SIG-M5 treated with dmso at 0.1 percent for 504 hours (cell line): ENCODE data around the gene ZNF680.
A peak's percentile ranks its signal among the peaks of the same experiment; 100 is the strongest.
"Not testable (repeated sequence)": the region's sequence is repeated elsewhere in the genome, so short reads cannot be mapped to it uniquely, and the experiment has no call there.

Experiments used
- DNase-seq: peaks from one replicate; lab custom pipeline; 2025; ENCODE audit not compliant: unreplicated experiment; lab: John Stamatoyannopoulos, UW

ZNF680 gene

DNA sequence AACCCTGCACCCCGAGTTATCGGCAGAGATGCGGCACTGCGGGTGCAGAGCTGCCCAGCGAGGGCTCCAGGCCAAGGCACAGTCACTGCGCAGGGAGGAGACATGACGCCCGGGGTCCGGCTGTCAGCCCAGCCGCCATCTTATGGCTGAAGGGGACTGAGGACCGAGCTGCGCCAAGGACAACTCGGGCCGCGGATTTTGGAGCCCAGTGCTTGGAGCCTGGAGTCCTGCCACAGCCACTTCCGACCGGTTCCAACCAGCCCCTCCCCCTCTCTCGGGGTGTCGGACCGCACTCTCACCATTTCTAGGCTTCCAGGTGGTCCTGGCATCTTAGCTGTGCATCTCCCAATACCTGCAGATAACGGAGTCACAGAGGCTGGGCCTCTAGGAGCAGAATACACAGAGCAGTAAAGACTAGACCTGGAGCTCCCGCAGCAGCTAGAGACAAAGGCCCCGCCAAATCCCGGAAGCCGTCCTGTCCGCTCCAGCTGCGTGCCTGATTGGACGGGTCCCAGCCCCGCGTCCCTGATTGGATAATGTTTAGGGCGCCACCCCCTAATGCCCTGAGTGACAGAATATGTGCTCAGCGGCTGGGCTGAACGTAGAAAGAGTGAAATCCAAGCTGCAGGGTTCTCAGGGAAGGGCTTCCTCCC is at the start of gene ZNF680:
Gene ZNF680, minus strand, starts transcription at position 446 of the 653 bp plus-strand sequence. Its CDS starts 117 bp downstream, at position 329.
- DNase-seq: peak; percentile 83

DNA sequence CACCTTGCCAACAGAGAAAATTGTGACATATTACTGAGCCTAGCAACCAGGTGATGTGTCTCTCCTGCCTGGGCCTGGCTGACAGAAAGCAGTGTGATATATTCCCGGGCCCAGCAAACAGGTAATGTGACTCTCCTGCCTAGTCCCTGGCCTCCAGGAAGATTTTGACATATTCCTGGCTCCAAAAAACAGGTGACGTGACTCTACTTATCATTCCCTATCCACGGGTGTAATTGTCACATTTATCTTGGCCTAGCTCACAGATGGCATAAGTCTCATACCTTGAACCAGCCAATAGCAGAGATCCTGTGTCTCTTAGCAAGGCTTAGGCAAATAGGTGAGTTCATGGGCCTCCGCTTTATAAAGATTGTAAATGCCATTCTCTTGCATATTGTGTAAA is 49.6 kb upstream of the ZNF680 start:
- DNase-seq: no peak

DNA sequence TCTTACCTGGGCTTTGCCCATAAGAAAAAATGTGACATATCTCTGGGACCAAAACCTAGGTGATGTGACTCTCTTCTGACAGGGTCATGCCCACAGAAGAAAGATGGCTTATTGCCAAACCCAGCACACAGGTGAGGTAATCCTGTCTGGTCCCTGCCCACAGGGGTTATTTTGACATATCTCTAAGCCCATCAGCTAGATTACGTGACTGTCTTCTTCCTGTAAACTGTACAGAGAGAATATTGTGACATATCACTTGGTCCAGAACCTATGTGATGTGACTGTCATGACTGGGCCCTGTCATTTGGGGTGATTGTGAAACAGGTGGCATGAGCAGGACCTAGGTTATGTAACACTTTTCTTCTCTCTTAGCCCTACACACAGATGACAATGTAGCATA is 48.8 kb upstream of the ZNF680 start:
- no peak for DNase-seq

DNA sequence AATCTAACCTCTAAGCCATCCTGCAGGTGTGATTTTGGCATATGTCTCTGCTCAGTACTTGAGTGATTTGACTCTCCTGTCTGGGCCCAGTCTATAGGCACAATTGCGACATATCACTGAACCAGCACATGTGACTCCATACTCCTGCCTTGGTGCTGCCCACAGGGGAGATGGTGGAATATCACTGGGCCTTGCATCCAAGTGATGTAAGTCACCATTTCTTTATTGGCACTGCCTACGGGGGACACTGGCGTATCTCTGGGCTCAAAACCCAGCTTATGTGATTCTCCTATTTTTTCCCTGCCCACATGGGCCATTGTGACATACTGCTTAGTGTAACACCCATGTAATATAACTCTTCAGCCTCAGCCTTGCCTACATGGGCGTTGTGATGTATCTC is 48.1 kb upstream of the ZNF680 start:
- DNase-seq: no peak

DNA sequence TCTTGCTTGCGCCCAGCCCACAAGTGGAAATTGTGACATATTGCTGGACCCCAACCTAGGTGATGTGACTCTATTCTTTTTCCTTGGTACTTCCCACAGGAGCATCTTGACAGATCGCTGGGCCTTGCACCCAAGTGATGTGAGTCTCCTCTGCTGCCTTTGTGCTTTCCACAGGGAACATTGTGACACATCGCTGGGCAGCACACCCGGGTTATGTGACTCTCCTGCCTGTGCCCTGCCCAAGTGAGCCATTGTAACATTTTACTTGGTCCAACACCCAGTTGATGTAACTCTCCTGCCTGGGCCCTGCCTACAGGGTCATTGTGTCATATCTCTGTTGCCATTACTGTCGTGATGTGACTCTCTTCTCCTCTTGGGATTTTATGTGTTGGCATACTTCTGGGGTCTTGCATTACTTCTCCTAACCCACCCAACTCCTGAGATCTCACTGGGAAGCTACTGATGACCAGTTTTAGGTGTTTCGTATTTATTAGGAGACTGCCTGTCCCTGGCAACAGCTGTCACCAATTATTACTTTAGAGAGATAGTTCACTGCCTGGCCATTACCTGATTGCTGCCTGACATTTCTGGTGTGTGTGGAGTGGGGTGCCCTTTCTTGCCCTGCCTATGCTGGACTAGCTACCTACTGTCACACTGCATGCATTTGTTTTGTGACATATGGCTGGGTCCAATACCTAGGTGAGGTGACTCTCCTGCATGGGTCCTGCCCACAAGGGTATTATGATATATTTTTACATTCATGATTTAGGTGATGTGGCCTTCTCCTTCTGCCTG is 45.4 kb upstream of the ZNF680 start:
- no peak for DNase-seq

DNA sequence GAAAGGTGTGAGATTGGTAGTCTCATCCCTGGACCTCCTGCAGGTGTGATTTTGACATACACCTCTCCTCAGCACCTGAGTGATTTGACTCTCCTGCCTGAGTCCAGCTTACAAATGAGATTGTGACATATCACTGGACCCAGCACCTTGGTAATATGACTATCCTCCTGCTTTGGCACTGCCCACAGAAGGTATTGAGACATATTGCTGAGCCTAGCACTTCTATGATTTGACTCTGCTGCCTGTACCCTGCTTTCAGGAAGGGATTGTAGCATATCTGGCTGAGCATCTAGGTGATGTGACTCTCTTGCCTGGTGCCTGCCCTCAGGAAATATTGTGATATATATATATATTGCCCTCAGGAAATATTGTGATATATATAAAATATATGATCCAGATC is 43.5 kb upstream of the ZNF680 start:
- no peak for DNase-seq

DNA sequence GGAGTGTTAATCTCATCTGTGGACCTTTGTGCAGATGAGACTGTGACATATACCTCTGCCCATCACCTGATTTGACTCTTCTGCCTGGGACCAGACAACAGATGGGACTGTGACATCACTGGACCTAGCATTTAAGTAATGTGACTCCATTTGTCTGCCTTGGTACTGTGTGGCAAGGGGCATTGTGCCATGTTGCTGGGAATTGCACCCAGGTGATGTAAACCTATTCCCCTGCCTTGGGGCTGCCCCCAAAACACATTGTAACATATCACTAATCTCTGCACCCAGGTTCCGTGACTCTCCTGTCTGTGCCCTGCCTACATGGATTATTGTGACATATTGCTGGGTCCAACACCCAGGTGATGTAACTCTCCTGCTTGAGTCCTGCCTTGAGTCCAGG is 40.4 kb upstream of the ZNF680 start:
- no peak for DNase-seq

DNA sequence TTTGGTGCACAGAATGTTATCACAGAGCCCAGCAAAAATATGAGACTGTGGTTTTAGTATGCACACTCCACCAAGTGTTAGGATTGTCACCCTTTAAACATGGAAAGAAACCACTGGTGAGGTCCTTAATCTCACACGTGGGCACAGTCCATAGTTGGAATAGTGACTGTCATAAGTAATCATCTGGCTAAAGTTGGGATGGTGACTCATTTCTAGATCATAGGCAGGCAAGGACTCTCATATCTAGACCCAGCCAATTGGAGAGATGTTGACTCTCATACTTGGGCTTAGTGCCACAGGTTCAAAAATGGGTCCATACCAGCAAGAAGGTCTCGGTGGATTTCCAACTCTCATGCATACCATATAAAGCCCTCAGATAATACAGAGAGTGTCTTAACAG is 39.6 kb upstream of the ZNF680 start:
- no peak for DNase-seq

DNA sequence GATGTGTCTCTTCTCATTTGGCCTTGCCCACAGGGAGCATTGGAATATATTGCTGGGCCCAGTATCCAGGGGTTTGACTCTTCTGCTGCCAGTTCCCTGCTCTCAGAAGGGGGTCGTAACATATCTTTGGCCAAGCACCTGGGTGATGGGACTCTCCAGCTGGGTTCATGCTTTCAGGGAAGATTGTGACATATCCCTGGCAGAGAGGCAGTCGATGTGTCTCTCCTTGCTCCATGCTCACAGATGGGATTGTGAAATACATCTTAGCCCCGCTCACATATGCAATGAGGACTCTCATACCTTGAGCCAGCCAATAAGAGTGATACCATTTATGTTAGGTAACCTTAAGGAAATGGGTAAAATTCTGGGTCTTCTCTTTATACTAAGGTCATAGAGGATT is 39.2 kb upstream of the ZNF680 start:
- no peak for DNase-seq

DNA sequence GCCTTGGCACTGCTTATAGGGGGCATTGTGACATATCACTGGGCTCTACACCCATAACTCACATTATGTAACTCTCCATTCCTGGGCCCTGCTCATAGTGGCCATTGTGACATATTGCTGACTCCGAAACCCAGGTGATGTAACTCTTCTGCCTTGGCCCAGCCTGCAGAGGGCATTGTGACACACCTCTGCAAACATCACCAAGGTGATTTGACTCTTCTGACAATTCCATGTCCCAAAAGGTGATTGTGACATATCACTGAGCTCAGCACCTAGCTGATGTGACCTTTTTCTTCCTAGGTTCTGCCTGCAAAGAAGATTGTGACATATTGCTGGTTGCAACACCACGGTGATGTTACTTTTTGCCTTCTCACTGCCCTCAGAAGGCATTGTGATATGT is 36.5 kb upstream of the ZNF680 start:
- DNase-seq: peak; percentile 8

DNA sequence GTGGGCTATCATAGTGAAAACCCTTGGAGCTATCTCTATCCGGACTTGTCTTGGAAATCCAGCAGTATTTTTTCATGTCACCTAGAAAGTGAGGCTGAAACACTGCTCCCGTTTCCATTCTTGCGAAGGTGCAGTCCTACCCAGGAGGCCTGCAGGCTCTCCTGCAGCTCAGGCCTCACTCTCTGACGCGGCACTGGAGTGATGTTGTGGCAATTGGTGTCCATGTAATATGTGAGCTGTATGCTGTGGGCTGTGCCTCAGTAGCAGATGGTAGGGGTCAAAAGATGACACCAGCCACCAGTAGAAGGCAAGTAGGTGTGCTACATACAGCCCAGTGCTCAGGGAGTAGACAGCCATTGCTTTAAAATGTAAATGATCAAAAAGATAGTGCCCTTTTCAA is 28.1 kb upstream of the ZNF680 start:
- DNase-seq: no peak

DNA sequence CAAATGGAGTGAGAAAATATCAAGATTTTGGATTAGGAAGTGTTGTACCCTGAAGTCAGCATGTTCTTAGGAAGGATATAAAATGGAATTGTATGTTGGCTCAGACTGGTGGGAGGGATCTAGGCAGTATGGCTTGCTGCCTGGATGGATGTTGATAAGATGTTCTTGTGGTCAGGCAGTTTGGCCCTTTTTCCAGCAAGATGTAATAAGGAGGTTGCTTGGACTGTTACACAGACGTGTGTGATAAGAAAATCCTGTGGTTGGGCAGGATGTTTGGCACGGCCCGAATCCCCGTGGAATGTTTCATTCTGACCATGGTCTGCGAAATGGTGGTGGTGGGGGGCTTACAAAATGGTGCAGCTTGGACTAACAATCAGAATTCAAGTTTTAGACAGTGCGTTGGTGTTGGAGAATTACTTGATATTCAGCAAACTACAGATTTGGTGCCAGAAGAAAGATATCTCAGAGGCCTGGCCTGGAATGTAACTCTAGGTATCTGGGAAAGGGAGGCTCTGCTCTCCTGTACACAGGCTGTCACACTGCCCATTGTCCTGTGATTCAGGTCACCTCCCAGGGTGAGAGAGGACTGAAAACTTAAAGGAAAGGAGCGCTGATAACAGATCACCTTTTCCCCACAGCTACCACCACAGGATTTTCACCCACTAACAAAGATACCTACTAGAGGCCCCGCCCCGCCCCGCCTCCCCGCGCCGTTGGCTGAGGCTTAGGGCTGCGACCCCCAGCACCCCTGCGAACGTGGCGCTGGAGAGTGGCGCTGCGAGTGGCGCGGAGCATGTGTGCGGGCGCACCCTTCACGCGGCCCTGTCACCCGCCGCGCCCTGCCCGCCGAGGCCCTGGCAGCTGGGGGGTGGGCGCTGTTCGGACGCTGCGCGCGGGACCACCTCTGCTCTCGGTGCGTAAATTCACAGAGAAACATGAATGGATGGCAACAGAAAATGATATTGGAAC is 19.3 kb upstream of the ZNF680 start:
- no peak for DNase-seq

DNA sequence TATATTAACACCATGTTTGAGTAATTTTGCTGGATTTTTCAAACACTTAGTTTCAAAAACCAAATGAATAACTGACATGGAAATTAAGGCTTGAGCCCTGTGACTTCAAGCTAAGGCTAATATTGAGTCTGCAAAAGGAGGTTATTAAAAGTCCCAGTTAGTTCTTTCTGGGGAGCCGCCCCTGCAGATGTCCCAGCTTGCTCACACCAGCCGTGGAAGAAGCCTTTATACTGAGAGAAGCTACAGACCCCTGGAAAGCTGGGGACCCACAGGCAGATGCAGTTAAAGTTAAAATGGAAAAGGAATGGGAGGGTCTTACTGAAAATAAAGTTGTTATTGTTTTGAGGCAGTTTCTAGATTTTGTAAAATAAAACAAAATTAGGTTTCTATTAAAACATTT is 18.5 kb upstream of the ZNF680 start:
- DNase-seq: no peak

DNA sequence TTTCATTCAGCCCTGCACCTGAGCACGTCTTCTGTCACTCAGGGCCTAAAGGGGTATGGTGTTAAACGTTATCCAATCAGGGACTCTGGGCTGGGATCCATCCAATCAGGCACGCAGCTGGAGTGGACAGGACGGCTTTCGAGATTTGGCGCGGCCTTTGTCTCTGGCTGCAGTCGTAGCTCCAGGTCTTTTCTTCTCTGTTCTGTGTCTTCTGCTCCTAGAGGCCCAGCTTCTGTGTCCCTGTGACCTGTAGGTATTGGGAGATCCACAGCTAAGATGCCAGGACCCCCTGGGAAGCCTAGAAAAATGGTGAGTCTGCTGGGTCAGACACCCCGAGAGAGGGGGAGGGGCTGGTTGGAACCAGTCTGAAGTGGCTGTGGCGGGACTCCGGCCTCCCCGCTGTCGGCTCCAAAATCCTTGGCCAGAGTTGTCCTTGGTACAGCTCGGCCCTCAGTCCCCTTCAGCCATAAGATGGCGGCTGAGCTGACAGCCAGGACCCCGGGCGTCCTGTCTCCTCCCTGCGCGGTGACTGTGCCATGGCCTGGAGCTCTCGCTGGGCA is 11.7 kb upstream of the ZNF680 start:
- no peak for DNase-seq

DNA sequence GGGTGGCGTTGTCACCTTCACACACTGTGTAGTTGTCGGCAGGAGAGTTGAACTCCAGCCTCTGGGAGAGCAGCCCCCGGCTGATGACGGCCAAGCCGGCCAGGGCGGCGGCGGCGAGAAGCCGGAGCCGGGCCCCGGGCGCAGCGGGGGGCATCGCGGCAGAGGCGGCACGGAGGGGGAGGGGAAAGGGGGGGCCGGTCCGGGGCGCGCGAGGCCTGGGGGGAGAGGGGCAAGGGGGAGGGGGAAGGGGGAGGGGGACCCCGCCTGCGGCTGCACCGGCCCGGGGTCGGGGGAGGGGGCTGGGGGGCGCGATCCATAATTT is 7.4 kb upstream of the ZNF680 start:
- not testable (repeated sequence) for DNase-seq

DNA sequence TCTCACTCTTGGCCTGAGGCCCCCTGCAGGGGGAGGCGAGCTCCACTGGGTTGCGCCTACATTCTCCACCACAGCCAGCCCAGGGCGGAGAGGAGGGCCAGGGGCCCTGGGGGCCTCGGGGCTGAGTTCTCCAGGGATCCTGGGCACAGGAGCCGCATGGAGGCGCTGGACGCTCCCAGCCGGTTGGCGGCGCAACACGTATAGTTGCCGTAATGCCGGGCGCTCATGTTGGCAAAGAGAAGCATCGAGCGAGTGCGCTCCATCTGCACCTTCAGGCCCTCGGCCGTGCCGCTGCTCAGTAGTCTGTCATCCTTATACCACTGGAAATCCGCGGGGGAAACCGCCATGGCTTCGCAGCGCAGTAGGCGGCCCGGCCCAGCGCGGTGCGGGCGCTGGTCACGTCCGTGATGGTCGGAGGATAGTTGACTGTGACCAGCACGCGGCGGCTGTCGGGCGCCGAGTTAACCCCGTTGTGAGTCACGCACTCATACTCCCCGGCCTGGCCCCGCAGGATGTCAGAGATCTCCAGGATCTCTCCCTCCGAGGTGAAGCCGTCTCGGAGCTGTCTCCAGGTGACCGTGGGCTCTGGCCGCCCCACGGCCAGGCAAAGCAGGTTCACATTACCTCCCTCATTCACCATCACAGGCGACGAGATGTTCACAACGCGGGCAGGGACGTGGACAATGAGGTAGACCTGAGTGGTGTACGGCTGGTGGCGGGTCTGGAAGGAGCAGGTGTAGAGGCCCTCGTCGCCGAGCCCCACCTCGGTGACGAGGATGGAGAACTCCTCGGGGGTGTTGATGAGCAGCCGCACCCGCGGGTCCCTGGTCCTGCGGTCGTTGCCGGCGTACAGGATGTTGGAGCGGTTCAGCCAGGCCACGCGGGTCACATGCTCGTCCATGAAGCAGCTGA is 6.8 kb upstream of the ZNF680 start:
- DNase-seq: not testable (repeated sequence)

DNA sequence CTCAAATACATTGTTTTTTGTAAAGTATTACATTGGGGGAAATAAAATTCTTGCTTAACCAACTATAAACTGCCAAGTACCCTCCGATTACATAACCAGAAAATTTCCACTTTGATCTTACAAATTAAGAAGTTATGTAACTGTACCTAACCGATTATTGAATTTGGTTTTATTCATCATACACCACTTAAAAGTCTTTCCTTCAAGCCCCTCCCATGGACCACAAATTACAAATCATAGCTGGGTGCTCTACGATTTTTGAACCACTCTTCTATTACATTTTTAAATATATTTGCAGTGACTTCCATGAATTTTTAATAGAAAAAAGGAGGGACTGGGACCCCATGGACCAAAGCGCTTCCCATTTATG is 630 bp downstream of the ZNF680 start:
- no peak for DNase-seq

DNA sequence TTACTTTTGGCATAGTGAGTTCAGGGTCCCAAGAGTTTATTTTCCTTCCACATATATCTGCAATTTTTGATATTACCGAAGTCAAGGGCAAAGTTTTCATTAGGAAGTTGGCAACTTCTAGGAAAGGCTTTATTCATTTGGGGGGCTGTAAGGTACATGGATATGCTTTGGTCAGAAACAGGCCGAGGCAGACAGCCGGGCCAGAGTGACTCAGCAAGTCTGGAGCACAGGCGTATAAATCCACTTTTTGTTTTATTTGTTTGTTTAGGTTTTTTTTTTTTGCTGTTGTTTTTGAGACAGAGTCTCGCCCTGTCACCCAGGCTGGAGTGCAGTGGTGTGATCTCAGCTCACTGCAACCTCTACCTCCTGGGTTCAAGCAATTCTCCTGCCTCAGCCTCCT is 3.7 kb downstream of the ZNF680 start:
- DNase-seq: no peak

DNA sequence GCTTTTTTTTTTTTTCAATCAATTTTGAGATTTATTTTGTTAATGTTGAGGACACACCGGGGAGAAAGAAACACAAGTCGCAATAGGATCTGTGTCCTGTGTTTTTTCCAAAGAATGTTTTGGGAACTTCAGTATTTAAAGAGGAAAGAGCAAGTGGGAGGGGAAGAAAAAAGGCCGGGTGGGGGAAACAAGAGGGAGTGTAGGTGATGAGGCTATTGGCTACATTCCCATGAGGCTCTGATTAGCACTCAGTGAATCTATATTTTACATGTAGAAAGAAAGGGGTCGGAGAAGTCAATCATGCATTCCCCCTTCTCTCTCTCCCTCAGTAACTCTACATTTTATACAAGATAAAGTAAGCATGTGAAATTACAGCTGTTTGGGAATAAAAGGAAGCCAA is 4.1 kb downstream of the ZNF680 start:
- no peak for DNase-seq

DNA sequence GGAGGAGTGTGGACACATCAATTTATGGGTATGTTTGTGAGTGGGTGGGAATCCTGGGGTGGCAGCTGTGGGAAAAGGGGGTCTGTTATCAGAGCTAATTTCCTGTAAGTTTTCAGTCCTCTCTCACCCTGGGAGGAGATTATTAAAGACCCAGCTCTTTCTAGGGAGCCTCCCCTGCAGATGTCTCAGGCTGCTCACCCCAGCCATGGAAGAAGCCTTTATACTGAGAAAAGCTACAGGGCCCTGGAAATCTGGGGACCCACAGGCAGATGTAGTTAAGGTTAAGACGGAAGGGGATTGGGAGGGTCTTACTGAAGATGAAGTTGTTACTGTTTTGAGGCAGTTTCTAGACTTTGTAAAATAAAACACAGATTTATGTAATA is 4.6 kb downstream of the ZNF680 start:
- no peak for DNase-seq
